ENCODE results near the gene CRYZL1. TPM values are rescaled to one million over a fixed set of nuclear protein-coding genes. Genes with fewer than 3 reads are reported as not detected.

CRYZL1 gene
- polyA plus RNA-seq, 1 donor, result 38.2 TPM

GRCh38 chr21:33663241-33663640 lies 21.7 kb upstream of the CRYZL1 start:
- H3K9me3 ChIP-seq (ENCODE audit: control insufficient read depth, low read depth, low read length), result no peaks in the 10 kb centered on the region
- no peak overlapping the region for H3K4me3 ChIP-seq (ENCODE audit: low read length)
- H3K4me1 ChIP-seq (ENCODE audit: control insufficient read depth, insufficient read depth, low read length), result peaks cover 7% of the 10 kb centered on the region
- DNase-seq, result no peak
- H3K27me3 ChIP-seq (ENCODE audit: control insufficient read depth, insufficient read depth, low read length), result no peaks in the 10 kb centered on the region
- no peak overlapping the region for H3K27ac ChIP-seq (ENCODE audit: low read length)
- H3K36me3 ChIP-seq (ENCODE audit: control insufficient read depth, insufficient read depth, low read length), result no peaks in the 10 kb centered on the region
- WGBS (ENCODE audit: insufficient coverage, low lambda C conversion rate), result 90% methylated on average over 2 of the region's 2 CpGs

DNA sequence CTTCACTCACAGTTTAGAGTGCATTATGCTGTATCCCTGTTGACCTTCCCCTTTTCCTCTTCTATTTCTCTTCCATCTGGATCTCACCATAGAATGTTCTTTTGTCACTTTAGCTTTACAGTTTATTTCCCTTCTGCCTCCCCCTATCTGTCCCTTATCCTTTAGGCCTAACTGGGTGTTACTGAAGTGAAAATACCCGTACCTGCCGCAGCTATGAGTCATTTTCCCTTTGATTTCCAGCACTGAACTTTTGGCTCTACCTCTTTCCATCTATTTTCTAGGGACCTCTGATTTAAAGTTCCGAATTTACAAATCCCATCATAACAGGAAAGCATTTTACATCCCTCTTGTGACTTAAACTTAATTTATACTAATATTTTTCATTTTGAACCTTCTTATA lies 20.5 kb upstream of the CRYZL1 start:
- peaks cover 8% of the 10 kb centered on the region for H3K4me1 ChIP-seq (ENCODE audit: control insufficient read depth, insufficient read depth, low read length)
- DNase-seq, result no peak
- no peaks in the 10 kb centered on the region for H3K36me3 ChIP-seq (ENCODE audit: control insufficient read depth, insufficient read depth, low read length)
- H3K27ac ChIP-seq (ENCODE audit: low read length), result no peak overlapping the region
- WGBS (ENCODE audit: insufficient coverage, low lambda C conversion rate), result 82% methylated on average over 3 of the region's 3 CpGs
- H3K27me3 ChIP-seq (ENCODE audit: control insufficient read depth, insufficient read depth, low read length), result no peaks in the 10 kb centered on the region
- no peak overlapping the region for H3K4me3 ChIP-seq (ENCODE audit: low read length)
- H3K9me3 ChIP-seq (ENCODE audit: control insufficient read depth, low read depth, low read length), result no peaks in the 10 kb centered on the region

GRCh38 chr21:33661146-33661545 lies 19.6 kb upstream of the CRYZL1 start:
- WGBS (ENCODE audit: insufficient coverage, low lambda C conversion rate), result 100% methylated on average over 1 of the region's 1 CpG
- peaks cover 16% of the 10 kb centered on the region for H3K4me1 ChIP-seq (ENCODE audit: control insufficient read depth, insufficient read depth, low read length)

DNA sequence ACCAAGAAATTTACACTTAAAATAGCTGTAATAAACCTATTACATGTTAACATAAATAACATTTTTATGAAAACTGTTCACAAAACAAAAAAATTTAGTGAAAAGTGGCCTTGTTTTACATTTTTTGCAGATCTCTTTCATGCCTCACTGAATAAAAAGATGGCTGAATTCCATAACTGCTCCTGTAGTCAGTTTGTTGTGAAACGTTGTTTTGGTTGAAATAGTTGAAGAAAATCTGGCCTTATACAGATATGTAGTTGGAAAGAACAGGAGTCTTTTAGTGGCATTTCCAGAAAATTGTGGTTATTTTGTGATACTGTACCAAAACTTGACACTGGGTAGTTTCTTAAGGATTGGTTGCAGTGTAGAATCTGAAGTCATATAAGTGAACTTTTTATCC lies 18.9 kb upstream of the CRYZL1 start:
- WGBS (ENCODE audit: insufficient coverage, low lambda C conversion rate), result no CpG with 5 or more reads among the region's 1 CpG
- H3K27ac ChIP-seq (ENCODE audit: low read length), result no peak overlapping the region

More at GRCh38 chr21:33661146-33661545, 19.6 kb upstream of the CRYZL1 start:
- Histone ChIP-seq H3K4me3 (ENCODE audit: low read length) (no peak overlapping the region), H3K27ac (ENCODE audit: low read length) (no peak overlapping the region), H3K36me3 (ENCODE audit: control insufficient read depth, insufficient read depth, low read length) (no peaks in the 10 kb centered on the region), H3K27me3 (ENCODE audit: control insufficient read depth, insufficient read depth, low read length) (no peaks in the 10 kb centered on the region), H3K9me3 (ENCODE audit: control insufficient read depth, low read depth, low read length) (no peaks in the 10 kb centered on the region)
- no peak for DNase-seq

DNA sequence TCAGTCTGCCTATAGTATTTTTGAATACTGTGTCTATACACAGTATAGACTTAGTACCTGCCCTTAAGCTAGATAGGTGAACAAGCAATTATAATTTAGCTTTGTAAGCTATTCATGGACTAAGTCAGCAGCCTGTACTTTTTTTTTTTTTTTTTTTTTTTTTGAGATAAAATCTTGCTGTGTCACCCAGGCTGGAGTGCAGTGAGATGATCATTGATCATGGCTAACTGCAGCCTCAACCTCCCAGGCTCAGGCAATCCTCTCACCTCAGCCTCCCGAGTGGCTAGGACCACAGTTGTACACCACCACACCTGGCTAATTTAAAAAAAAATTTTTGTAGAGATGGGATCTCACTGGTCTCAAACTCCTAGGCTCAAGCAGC lies 18.0 kb upstream of the CRYZL1 start:
- no peak for DNase-seq
- Histone ChIP-seq H3K4me3 (ENCODE audit: low read length) (no peak overlapping the region), H3K36me3 (ENCODE audit: control insufficient read depth, insufficient read depth, low read length) (no peaks in the 10 kb centered on the region), H3K27me3 (ENCODE audit: control insufficient read depth, insufficient read depth, low read length) (no peaks in the 10 kb centered on the region), H3K4me1 (ENCODE audit: control insufficient read depth, insufficient read depth, low read length) (peaks cover 24% of the 10 kb centered on the region), H3K9me3 (ENCODE audit: control insufficient read depth, low read depth, low read length) (no peaks in the 10 kb centered on the region), H3K27ac (ENCODE audit: low read length) (no peak overlapping the region)
- no CpG with 5 or more reads among the region's 1 CpG for WGBS (ENCODE audit: insufficient coverage, low lambda C conversion rate)

More for the DNA sequence above, 18.9 kb upstream of the CRYZL1 start:
- Histone ChIP-seq H3K27me3 (ENCODE audit: control insufficient read depth, insufficient read depth, low read length) (no peaks in the 10 kb centered on the region), H3K4me3 (ENCODE audit: low read length) (no peak overlapping the region), H3K4me1 (ENCODE audit: control insufficient read depth, insufficient read depth, low read length) (peaks cover 19% of the 10 kb centered on the region), H3K36me3 (ENCODE audit: control insufficient read depth, insufficient read depth, low read length) (no peaks in the 10 kb centered on the region), H3K9me3 (ENCODE audit: control insufficient read depth, low read depth, low read length) (no peaks in the 10 kb centered on the region)
- DNase-seq, result no peak

GRCh38 chr21:33658919-33659567 lies 17.5 kb upstream of the CRYZL1 start:
- H3K9me3 ChIP-seq (ENCODE audit: control insufficient read depth, low read depth, low read length), result no peaks in the 10 kb centered on the region
- peaks cover 24% of the 10 kb centered on the region for H3K4me1 ChIP-seq (ENCODE audit: control insufficient read depth, insufficient read depth, low read length)
- no peaks in the 10 kb centered on the region for H3K36me3 ChIP-seq (ENCODE audit: control insufficient read depth, insufficient read depth, low read length)
- H3K4me3 ChIP-seq (ENCODE audit: low read length), result no peak overlapping the region
- H3K27me3 ChIP-seq (ENCODE audit: control insufficient read depth, insufficient read depth, low read length), result no peaks in the 10 kb centered on the region
- H3K27ac ChIP-seq (ENCODE audit: low read length), result no peak overlapping the region
- no peak for DNase-seq
- WGBS (ENCODE audit: insufficient coverage, low lambda C conversion rate), result no CpG with 5 or more reads among the region's 7 CpGs

- Histone ChIP-seq H3K27me3 (ENCODE audit: control insufficient read depth, insufficient read depth, low read length) (no peaks in the 10 kb centered on the region), H3K36me3 (ENCODE audit: control insufficient read depth, insufficient read depth, low read length) (no peaks in the 10 kb centered on the region), H3K4me1 (ENCODE audit: control insufficient read depth, insufficient read depth, low read length) (peaks cover 24% of the 10 kb centered on the region), H3K4me3 (ENCODE audit: low read length) (no peak overlapping the region), H3K9me3 (ENCODE audit: control insufficient read depth, low read depth, low read length) (no peaks in the 10 kb centered on the region), H3K27ac (ENCODE audit: low read length) (peak overlapping the region; percentile 82)
- peak; percentile 55 to 68 for DNase-seq
- WGBS (ENCODE audit: insufficient coverage, low lambda C conversion rate), result 43% methylated on average over 1 of the region's 8 CpGs
Measured at GRCh38 chr21:33657124-33657820, 15.7 kb upstream of the CRYZL1 start.

DNA sequence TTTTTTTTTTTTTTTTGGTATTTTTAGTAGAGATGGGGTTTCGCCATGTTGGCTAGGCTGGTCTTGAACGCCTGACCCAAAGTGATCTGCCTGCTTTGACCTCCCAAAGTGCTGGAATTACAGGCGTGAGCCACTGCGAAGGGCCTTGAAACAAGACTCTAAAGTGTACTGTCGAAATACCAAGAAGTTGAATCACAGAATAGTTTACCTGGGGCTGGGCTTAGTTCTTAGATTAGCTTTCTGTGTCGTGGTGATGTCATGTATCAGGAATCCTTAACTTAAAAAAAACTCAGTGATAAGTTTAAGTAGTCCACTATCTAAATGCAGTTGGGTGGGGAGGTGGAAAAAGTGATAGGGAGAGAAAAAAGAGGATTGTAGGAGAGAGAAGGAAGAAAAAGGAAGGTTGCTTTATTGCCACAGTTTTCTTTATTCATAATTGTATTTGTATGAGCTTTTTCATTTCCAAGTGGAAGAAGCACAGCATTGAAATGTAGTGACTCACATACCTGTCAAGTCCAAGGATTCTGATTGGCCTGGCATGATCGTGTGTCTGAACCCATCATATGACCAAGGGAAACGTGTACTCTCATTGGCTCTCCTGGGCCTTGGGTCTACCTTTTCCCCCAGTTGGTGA lies 14.2 kb upstream of the CRYZL1 start:
- peaks cover 24% of the 10 kb centered on the region for H3K4me1 ChIP-seq (ENCODE audit: control insufficient read depth, insufficient read depth, low read length)
- 17% methylated on average over 1 of the region's 8 CpGs for WGBS (ENCODE audit: insufficient coverage, low lambda C conversion rate)
- H3K27me3 ChIP-seq (ENCODE audit: control insufficient read depth, insufficient read depth, low read length), result no peaks in the 10 kb centered on the region
- no peaks in the 10 kb centered on the region for H3K9me3 ChIP-seq (ENCODE audit: control insufficient read depth, low read depth, low read length)
- H3K27ac ChIP-seq (ENCODE audit: low read length), result peak overlapping the region; percentile 82
- no peaks in the 10 kb centered on the region for H3K36me3 ChIP-seq (ENCODE audit: control insufficient read depth, insufficient read depth, low read length)
- H3K4me3 ChIP-seq (ENCODE audit: low read length), result no peak overlapping the region
- peak; percentile 83 to 93 for DNase-seq

- Histone ChIP-seq H3K9me3 (ENCODE audit: control insufficient read depth, low read depth, low read length) (no peaks in the 10 kb centered on the region), H3K27me3 (ENCODE audit: control insufficient read depth, insufficient read depth, low read length) (no peaks in the 10 kb centered on the region), H3K36me3 (ENCODE audit: control insufficient read depth, insufficient read depth, low read length) (no peaks in the 10 kb centered on the region), H3K4me1 (ENCODE audit: control insufficient read depth, insufficient read depth, low read length) (peaks cover 25% of the 10 kb centered on the region), H3K27ac (ENCODE audit: low read length) (no peak overlapping the region), H3K4me3 (ENCODE audit: low read length) (no peak overlapping the region)
- no CpG with 5 or more reads among the region's 4 CpGs for WGBS (ENCODE audit: insufficient coverage, low lambda C conversion rate)
- DNase-seq, result no peak
Measured at GRCh38 chr21:33654412-33654811, 12.9 kb upstream of the CRYZL1 start.

GRCh38 chr21:33651965-33652680 lies 10.6 kb upstream of the CRYZL1 start:
- Histone ChIP-seq H3K4me3 (ENCODE audit: low read length) (no peak overlapping the region), H3K36me3 (ENCODE audit: control insufficient read depth, insufficient read depth, low read length) (no peaks in the 10 kb centered on the region), H3K27me3 (ENCODE audit: control insufficient read depth, insufficient read depth, low read length) (no peaks in the 10 kb centered on the region), H3K27ac (ENCODE audit: low read length) (no peak overlapping the region), H3K4me1 (ENCODE audit: control insufficient read depth, insufficient read depth, low read length) (peaks cover 19% of the 10 kb centered on the region), H3K9me3 (ENCODE audit: control insufficient read depth, low read depth, low read length) (no peaks in the 10 kb centered on the region)
- WGBS (ENCODE audit: insufficient coverage, low lambda C conversion rate), result 100% methylated on average over 4 of the region's 8 CpGs
- no peak for DNase-seq
